Measurements from ENCODE around the gene SPOCK2.

GRCh38 chr10:72056932-72057751 is 31.2 kb downstream of the SPOCK2 start:
- no peak for TF ChIP-seq POLR2A (IDR thresholded peaks at IDR 0.05; ENCODE audit: low read depth, low read length)
- no peak for TF ChIP-seq TCF3 (IDR thresholded peaks at IDR 0.05; ENCODE audit: borderline replicate concordance, insufficient read depth, low read depth, low read length)
- no peak for TF ChIP-seq JUND (IDR thresholded peaks at IDR 0.05; ENCODE audit: low read depth, low read length)
- TF ChIP-seq FOXM1 (IDR thresholded peaks at IDR 0.05; ENCODE audit: low read depth, low read length): no peak
- no peak for TF ChIP-seq TCF12 (IDR thresholded peaks at IDR 0.05; ENCODE audit: low read depth, low read length)
- no peak for TF ChIP-seq ZBTB4 (CRISPR knock-in tag; IDR thresholded peaks at IDR 0.05)
- no peak for TF ChIP-seq CTCF (IDR thresholded peaks at IDR 0.05 in 2 of 3, conservative IDR thresholded peaks at IDR 0.05 in 1 of 3; ENCODE audit: control insufficient read depth in 2 of 3, extremely low read depth in 1 of 3, insufficient read depth in 1 of 3, low read depth in 3 of 3, low read length in 3 of 3)
- TF ChIP-seq ESRRA (IDR thresholded peaks at IDR 0.05; ENCODE audit: low read length): no peak
- TF ChIP-seq CEBPB (IDR thresholded peaks at IDR 0.05; ENCODE audit: borderline replicate concordance in 1 of 2, low read depth in 2 of 2, low read length in 2 of 2): no peak

Data from GM12878 (cell line).